GM18502 (cell line): Measurements from ENCODE around the gene TMEM203.

Source experiments
- ATAC-seq: cut with Tn5 transposase; IDR thresholded peaks from one replicate; pipeline ENCODE4 v1.9.1; 2021; ENCODE audit warnings: mild to moderate bottlenecking; ENCODE audit not compliant: unreplicated experiment, poor library complexity

The TMEM203 gene

GRCh38 chr9:137157618-137158415, 47.6 kb downstream of the TMEM203 start:
- ATAC-seq, result no peak

- ATAC-seq, result no peak
Measured at GRCh38 chr9:137156567-137157375, 48.7 kb downstream of the TMEM203 start.
